K562 (cell line): ENCODE measurements around the gene NUDT1. TPM values are rescaled to one million over a fixed set of nuclear protein-coding genes. Genes with fewer than 3 reads are reported as not detected.

Source experiments
- ATAC-seq: fragments of 200-7000 bp; cut with Tn5 transposase; 3 replicates; pipeline ENCODE4 v1.9.1; 2020; ENCODE audit warnings: moderate library complexity
- BruUV-seq: library from RNA; stranded (reverse); fragments of 400-500 nt; replicated peaks from 2 replicates; lab custom pipeline; 2021; lab: Mats Ljungman, UMichigan
- CTCF ChIA-PET: fragments of 300-600 bp; formaldehyde crosslinking; extraction: SDS; loops from one replicate; lab custom pipeline; 2021; ENCODE audit warnings: low intra/inter-chr PET ratio; lab: Yijun Ruan, JAX
- POLR2A ChIA-PET: fragments of 300-600, 350-650 bp; sonication (Branson Sonifier 250); formaldehyde crosslinking; extraction: SDS; loops from one replicate; lab custom pipeline; 2021; ENCODE audit warnings: antibody characterized with exemption, inconsistent platforms; lab: Yijun Ruan, JAX
- DNase-seq, 4 experiments: peaks; one replicate each; pipeline versions ENCODE4 v3.0.0 to v3.0.0-alpha.2; 2011 to 2018; ENCODE audit warnings: low spot score in 3 of 4, mixed read lengths in 3 of 4; ENCODE audit errors: extremely low read depth in 1 of 4
- FAIRE-seq: peaks from 2 replicates; lab custom pipeline; 2011; peaks lifted over from hg19 to GRCh38; lab: Jason Lieb, UNC
- H2AFZ ChIP-seq: 2 replicates; pipeline ENCODE4 v1.6.0; 2011; ENCODE audit warnings: low read depth, low read length, control low read depth, inconsistent platforms
- H3K27ac ChIP-seq: fragments of 200-600 bp; 3 replicates; pipeline ENCODE4 v1.8.0; 2011; ENCODE audit warnings: low read depth, mild to moderate bottlenecking, control low read depth, inconsistent platforms, low read length, moderate library complexity, mixed read lengths; ENCODE audit errors: extremely low read depth
- H3K27me3 ChIP-seq, 2 experiments: fragments of 300-600 bp in 1 of 2; 2 replicates in 1 of 2; 3 replicates in 1 of 2; pipeline versions ENCODE4 v1.6.0 to v1.8.0; 2011; ENCODE audit warnings: inconsistent platforms in 2 of 2, low read length in 2 of 2, mild to moderate bottlenecking in 1 of 2, mixed read lengths in 1 of 2, moderate library complexity in 1 of 2; ENCODE audit not compliant: control insufficient read depth in 2 of 2, insufficient read depth in 2 of 2
- H3K36me3 ChIP-seq: fragments of 300-600 bp; 3 replicates; pipeline ENCODE4 v1.8.0; 2011; ENCODE audit warnings: mild to moderate bottlenecking, low read length, inconsistent platforms; ENCODE audit not compliant: control insufficient read depth, insufficient read depth
- H3K4me1 ChIP-seq, 2 experiments: fragments of 200-600 bp in 1 of 2; replicated peaks in 1 of 2; 2 replicates in 1 of 2; 3 replicates in 1 of 2; pipeline versions ENCODE4 v1.5.1 to v1.8.0; 2011; ENCODE audit warnings: inconsistent platforms in 2 of 2, low read length in 2 of 2, mild to moderate bottlenecking in 1 of 2, mixed read lengths in 1 of 2, moderate library complexity in 1 of 2; ENCODE audit not compliant: control insufficient read depth in 2 of 2, insufficient read depth in 2 of 2
- H3K4me2 ChIP-seq: 2 replicates; pipeline ENCODE4 v1.6.1; 2011; ENCODE audit warnings: low read length, control low read depth, inconsistent platforms, mixed read lengths; ENCODE audit not compliant: insufficient read depth
- H3K4me3 ChIP-seq: fragments of 200-600 bp; sonication (generic), shearing (Covaris generic); 2 replicates; pipeline ENCODE4 v1.5.1; 2016; ENCODE audit warnings: control low read depth, inconsistent platforms
- H3K79me2 ChIP-seq: fragments of 200-600 bp; 3 replicates; pipeline ENCODE4 v1.8.0; 2011; ENCODE audit warnings: low read length, inconsistent platforms; ENCODE audit not compliant: control insufficient read depth, insufficient read depth
- H3K9ac ChIP-seq, 2 experiments: 2 replicates each; pipeline versions ENCODE4 v1.6.0 to v1.6.1; 2011; ENCODE audit warnings: low read depth in 2 of 2, low read length in 2 of 2, control low read depth in 1 of 2, inconsistent platforms in 1 of 2, mild to moderate bottlenecking in 1 of 2, mixed read lengths in 1 of 2; ENCODE audit not compliant: insufficient read depth in 1 of 2
- H3K9me1 ChIP-seq: one replicate; pipeline ENCODE4 v1.6.0; 2011; ENCODE audit warnings: inconsistent platforms, mild to moderate bottlenecking, low read length, moderate library complexity; ENCODE audit not compliant: control insufficient read depth, insufficient read depth
- H3K9me3 ChIP-seq: replicated peaks from 2 replicates; pipeline ENCODE4 v1.5.1; 2011; ENCODE audit warnings: low read depth, low read length, inconsistent platforms; ENCODE audit not compliant: control insufficient read depth, insufficient read depth
- H4K20me1 ChIP-seq: replicated peaks from 2 replicates; pipeline ENCODE4 v1.6.1; 2011; ENCODE audit warnings: low read length, inconsistent platforms, mixed read lengths; ENCODE audit not compliant: control insufficient read depth, insufficient read depth
- ASH1L ChIP-seq: fragments of 450-650 bp; IDR thresholded peaks from 2 replicates; pipeline ENCODE4 v1.6.1; 2018; ENCODE audit warnings: borderline replicate concordance, mild to moderate bottlenecking, low read depth; ENCODE audit not compliant: partially characterized antibody
- MTA3 ChIP-seq: fragments of 450-650 bp; formaldehyde crosslinking; IDR thresholded peaks from 2 replicates; pipeline ENCODE4 v1.6.1; 2017; ENCODE audit warnings: mild to moderate bottlenecking, borderline replicate concordance
- NBN ChIP-seq: fragments of 450-650 bp; IDR thresholded peaks from 2 replicates; pipeline ENCODE4 v1.6.1; 2016; ENCODE audit warnings: low read depth, mild to moderate bottlenecking
- SREBF1 ChIP-seq: fragments of 150-350 bp; IDR thresholded peaks from 2 replicates; pipeline ENCODE4 v1.6.1; 2014; ENCODE audit warnings: antibody characterized with exemption, low read depth, low read length, borderline replicate concordance
- ZNF133 ChIP-seq: fragments of 250-450 bp; sonication (Bioruptor Pico); IDR thresholded peaks from 2 replicates; pipeline ENCODE4 v1.4.0; 2020; ENCODE audit warnings: mild to moderate bottlenecking
- ZNF263 ChIP-seq: sonication (generic); formaldehyde crosslinking; IDR thresholded peaks from 2 replicates; pipeline ENCODE4 v1.8.0; 2022; ENCODE audit warnings: mild to moderate bottlenecking, missing genetic modification reagents, borderline replicate concordance
- ZNF57 ChIP-seq: fragments of 450-650 bp; formaldehyde crosslinking; IDR thresholded peaks from 2 replicates; pipeline ENCODE4 v1.4.0; 2020; ENCODE audit warnings: mild to moderate bottlenecking, moderate library complexity
- ZNF778 ChIP-seq: fragments of 450-650 bp; formaldehyde crosslinking; IDR thresholded peaks from 2 replicates; pipeline ENCODE4 v1.4.0; 2020; ENCODE audit warnings: mild to moderate bottlenecking, moderate library complexity
- WGBS: fragments of 100-300 bp; shearing (Covaris generic); methylation state at CpG from one replicate; pipeline ENCODE4 v1.1.6; 2016; ENCODE audit warnings: low coverage, mixed read lengths; ENCODE audit not compliant: insufficient coverage; ENCODE audit errors: missing lambda C conversion rate; 5-methylcytosine and 5-hydroxymethylcytosine counted together
- in situ Hi-C: fragments of 300-500 bp; cut with MboI; formaldehyde crosslinking; loops from 4 replicates; pipeline ENCODE4 v1.15.0; 2018; ENCODE audit warnings: inconsistent platforms, mixed read lengths
- intact Hi-C: fragments of 100-400 bp; cut with micrococcal nuclease; formaldehyde crosslinking; loops from 2 replicates; pipeline ENCODE4 v1.14.2; 2022
- polyA plus RNA-seq, 8 experiments: library from polyadenylated mRNA; depleted of rRNA in 4 of 8; stranded (reverse) in 5 of 8; unstranded in 3 of 8; fragments of >200 nt; fragmentation: Nextera tagmentation in 2 of 8; fragmentation: Illumina TruSeq in 1 of 8; extraction: Ambion mirVana in 2 of 8; extraction: Trizol in 1 of 8; gene quantifications; 2 replicates each; pipeline versions ENCODE4 v1.2.1 to v1.2.3, GENCODE V29; 2011 to 2014; ENCODE audit warnings: inconsistent platforms in 1 of 8, missing spikeins in 1 of 8
- total RNA-seq, 7 experiments: library from RNA; depleted of rRNA in 6 of 7; stranded (reverse); fragments of >200 nt in 6 of 7; fragmentation: Illumina TruSeq in 2 of 7; extraction: Trizol in 2 of 7; gene quantifications; 2 replicates each; pipeline versions ENCODE4 v1.2.1 to v1.2.3, GENCODE V29; 2011 to 2021; ENCODE audit warnings: low replicate concordance in 1 of 7
- TF ChIP-seq, protein P1 (sequence below): fragments of 250-450 bp; sonication (Bioruptor Pico); IDR thresholded peaks from 2 replicates; pipeline ENCODE4 v1.8.0; 2021; ENCODE audit warnings: moderate library complexity, mild to moderate bottlenecking, inconsistent platforms
- TF ChIP-seq, protein P2 (sequence below): sonication (generic); formaldehyde crosslinking; IDR thresholded peaks from 2 replicates; pipeline ENCODE4 v1.8.1; 2023; ENCODE audit warnings: missing genetic modification reagents, mild to moderate bottlenecking, borderline replicate concordance

Gene NUDT1
- total and polyA plus RNA-seq, 9 of the 15 experiments (the other 6 are each of a cell fraction or from before 2014, with no cell fraction given) = 5.3 to 73.3 (median 29.6) TPM

DNA sequence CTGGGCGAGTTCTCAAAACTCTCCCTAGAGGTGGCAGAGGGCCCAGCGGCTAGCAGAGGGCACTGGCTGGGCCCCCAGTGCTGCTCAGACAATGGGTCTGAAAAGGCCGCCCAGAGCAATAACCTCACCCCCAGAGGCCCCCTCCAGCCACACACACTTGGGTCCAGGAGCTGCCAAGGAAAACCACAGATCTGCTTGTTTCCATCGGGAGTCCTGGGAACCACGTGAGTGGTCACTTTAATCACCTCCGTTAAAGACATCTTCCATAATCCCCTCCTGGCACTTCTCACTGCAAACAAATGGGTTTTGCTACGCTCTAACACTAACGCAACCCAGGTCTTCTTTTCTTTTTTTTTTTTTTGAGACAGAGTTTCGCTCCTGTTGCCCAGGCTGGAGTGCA, 30.0 kb downstream of the NUDT1 start:
- TF ChIP-seq ZNF778 (CRISPR knock-in tag) (no peak), ZNF133 (no peak), MTA3 (no peak), ZNF57 (no peak), ZNF263 (CRISPR knock-in tag) (no peak), ASH1L (no peak), NBN (no peak), SREBF1 (no peak)
- TF ChIP-seq, protein P1, sequence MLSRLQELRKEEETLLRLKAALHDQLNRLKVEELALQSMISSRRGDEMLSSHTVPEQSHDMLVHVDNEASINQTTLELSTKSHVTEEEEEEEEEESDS (CRISPR knock-in tag) = no peak
- TF ChIP-seq, protein P2, sequence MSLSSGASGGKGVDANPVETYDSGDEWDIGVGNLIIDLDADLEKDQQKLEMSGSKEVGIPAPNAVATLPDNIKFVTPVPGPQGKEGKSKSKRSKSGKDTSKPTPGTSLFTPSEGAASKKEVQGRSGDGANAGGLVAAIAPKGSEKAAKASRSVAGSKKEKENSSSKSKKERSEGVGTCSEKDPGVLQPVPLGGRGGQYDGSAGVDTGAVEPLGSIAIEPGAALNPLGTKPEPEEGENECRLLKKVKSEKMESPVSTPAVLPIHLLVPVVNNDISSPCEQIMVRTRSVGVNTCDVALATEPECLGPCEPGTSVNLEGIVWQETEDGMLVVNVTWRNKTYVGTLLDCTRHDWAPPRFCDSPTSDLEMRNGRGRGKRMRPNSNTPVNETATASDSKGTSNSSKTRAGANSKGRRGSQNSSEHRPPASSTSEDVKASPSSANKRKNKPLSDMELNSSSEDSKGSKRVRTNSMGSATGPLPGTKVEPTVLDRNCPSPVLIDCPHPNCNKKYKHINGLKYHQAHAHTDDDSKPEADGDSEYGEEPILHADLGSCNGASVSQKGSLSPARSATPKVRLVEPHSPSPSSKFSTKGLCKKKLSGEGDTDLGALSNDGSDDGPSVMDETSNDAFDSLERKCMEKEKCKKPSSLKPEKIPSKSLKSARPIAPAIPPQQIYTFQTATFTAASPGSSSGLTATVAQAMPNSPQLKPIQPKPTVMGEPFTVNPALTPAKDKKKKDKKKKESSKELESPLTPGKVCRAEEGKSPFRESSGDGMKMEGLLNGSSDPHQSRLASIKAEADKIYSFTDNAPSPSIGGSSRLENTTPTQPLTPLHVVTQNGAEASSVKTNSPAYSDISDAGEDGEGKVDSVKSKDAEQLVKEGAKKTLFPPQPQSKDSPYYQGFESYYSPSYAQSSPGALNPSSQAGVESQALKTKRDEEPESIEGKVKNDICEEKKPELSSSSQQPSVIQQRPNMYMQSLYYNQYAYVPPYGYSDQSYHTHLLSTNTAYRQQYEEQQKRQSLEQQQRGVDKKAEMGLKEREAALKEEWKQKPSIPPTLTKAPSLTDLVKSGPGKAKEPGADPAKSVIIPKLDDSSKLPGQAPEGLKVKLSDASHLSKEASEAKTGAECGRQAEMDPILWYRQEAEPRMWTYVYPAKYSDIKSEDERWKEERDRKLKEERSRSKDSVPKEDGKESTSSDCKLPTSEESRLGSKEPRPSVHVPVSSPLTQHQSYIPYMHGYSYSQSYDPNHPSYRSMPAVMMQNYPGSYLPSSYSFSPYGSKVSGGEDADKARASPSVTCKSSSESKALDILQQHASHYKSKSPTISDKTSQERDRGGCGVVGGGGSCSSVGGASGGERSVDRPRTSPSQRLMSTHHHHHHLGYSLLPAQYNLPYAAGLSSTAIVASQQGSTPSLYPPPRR (CRISPR knock-in tag) = no peak
- in situ Hi-C loops (no loop called here), intact Hi-C loops (no loop called here)
- no peaks in the 10 kb centered on the region for H3K9me3 ChIP-seq
- POLR2A ChIA-PET = no interaction called here
- peaks cover 38% of the 10 kb centered on the region; the same call in 2 of the 3 replicates for H3K36me3 ChIP-seq
- H3K79me2 ChIP-seq = no peaks in the 10 kb centered on the region
- FAIRE-seq (peak; percentile 37), DNase-seq (no peak), ATAC-seq (no peak)
- H3K4me1 ChIP-seq = peaks cover 0 to 17% of the 10 kb centered on the region in 2 experiments; a peak in 2 of 5 replicates
- no peak overlapping the region for H3K9ac ChIP-seq
- no peak overlapping the region for H3K4me2 ChIP-seq
- no peak overlapping the region for H2AFZ ChIP-seq
- H3K27ac ChIP-seq = no peak overlapping the region
- no peaks in the 10 kb centered on the region; the same call in 1 of the 2 replicates for H4K20me1 ChIP-seq
- BruUV-seq = no TSS peak
- no peak overlapping the region for H3K4me3 ChIP-seq
- H3K9me1 ChIP-seq = no peaks in the 10 kb centered on the region
- no peaks in the 10 kb centered on the region for H3K27me3 ChIP-seq
- WGBS = 81% methylated on average over 7 of the region's 9 CpGs
- CTCF ChIA-PET = no interaction called here
